Measurements from ENCODE around the gene XPNPEP1.
"Not testable (repeated sequence)": the region's sequence is repeated elsewhere in the genome, so short reads cannot be mapped to it uniquely, and the experiment has no call there.

Gene XPNPEP1

DNA sequence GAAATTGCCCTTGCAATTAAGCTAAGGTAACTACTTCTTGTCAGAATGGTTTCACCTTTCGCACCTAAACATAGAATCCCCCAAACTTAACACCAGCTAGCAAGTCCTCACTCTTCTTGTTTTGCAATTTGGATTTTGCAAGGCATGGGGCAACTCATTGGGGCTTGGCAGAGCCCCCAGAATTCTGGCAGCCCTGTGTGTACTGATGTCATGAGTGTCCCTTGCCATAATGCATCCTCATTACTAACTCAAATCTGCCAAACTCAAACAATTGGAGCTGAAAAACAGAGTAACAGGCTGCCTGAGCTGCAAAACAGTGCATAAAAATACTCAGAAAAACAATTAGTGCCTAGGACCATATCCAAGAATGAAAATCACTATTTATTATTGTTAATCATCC is 7.9 kb upstream of the XPNPEP1 start:
- no peak overlapping the region for H3K4me2 ChIP-seq (ENCODE audit: low read length)
- no peak overlapping the region for H3K9ac ChIP-seq (ENCODE audit: low read depth, low read length)
- peaks cover 14% of the 10 kb centered on the region for H3K4me1 ChIP-seq (ENCODE audit: control insufficient read depth, insufficient read depth, low read length)
- no peaks in the 10 kb centered on the region for H3K36me3 ChIP-seq (ENCODE audit: insufficient read depth, low read length)
- no peak overlapping the region for H3K4me3 ChIP-seq (ENCODE audit: low read length)
- H3K9me3 ChIP-seq (replicated peaks; ENCODE audit: low read length): no peaks in the 10 kb centered on the region
- H3K27me3 ChIP-seq (ENCODE audit: control insufficient read depth, insufficient read depth, low read length): no peaks in the 10 kb centered on the region

GRCh38 chr10:109929501-109930219 is 6.3 kb upstream of the XPNPEP1 start:
- Histone ChIP-seq H3K4me1 (ENCODE audit: control insufficient read depth, insufficient read depth, low read length) (peaks cover 6% of the 10 kb centered on the region), H3K4me3 (ENCODE audit: low read length) (no peak overlapping the region)

DNA sequence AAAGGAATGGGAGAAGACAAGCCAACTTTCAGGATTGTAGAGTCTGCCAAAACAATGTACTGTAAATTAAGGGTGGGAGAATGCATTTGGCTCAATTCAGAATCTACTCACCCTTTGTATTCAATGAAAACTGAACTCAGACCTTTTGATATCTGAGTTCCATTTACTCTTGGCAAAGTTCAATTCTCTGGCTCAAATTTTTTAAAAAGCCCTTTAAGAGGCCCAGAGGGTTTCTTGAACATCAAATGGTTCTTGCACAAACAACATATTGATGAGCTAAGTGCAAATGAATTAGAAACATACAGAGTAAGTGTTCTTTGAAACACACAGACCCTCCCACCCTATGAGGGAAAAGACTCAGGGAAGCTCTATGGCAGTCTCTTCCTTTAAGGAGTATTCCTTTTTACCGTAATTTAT is 5.2 kb upstream of the XPNPEP1 start:
- Histone ChIP-seq H3K4me1 (ENCODE audit: control insufficient read depth, insufficient read depth, low read length) (peaks cover 10% of the 10 kb centered on the region), H3K4me3 (ENCODE audit: low read length) (no peak overlapping the region)

More at GRCh38 chr10:109929501-109930219, 6.3 kb upstream of the XPNPEP1 start:
- no peak overlapping the region for H3K9ac ChIP-seq (ENCODE audit: low read depth, low read length)
- H3K4me2 ChIP-seq (ENCODE audit: low read length): no peak overlapping the region
- no peaks in the 10 kb centered on the region for H3K27me3 ChIP-seq (ENCODE audit: control insufficient read depth, insufficient read depth, low read length)
- H3K36me3 ChIP-seq (ENCODE audit: insufficient read depth, low read length): no peaks in the 10 kb centered on the region
- H3K9me3 ChIP-seq (replicated peaks; ENCODE audit: low read length): no peaks in the 10 kb centered on the region

DNA sequence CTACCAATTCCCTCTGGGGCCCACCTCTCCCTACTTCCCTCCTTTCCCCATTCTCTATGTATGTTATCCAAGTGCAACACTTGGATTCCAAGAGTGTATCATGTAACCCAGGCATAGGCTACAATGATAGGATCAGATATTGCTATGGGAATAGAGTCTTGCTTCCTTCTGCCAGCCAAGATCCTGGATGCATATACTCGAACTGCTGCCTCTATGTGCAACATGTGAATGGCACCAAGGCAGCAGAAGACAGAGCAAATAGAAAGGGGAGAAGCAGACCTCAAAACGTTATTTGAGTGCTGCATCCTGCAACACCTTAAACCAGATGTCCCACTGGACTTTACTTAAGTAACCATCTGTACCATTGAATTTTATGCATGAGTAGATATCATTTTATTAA is 3.5 kb upstream of the XPNPEP1 start:
- no peak overlapping the region for H3K4me3 ChIP-seq (ENCODE audit: low read length)
- H3K9ac ChIP-seq (ENCODE audit: low read depth, low read length): no peak overlapping the region
- no peaks in the 10 kb centered on the region for H3K36me3 ChIP-seq (ENCODE audit: insufficient read depth, low read length)
- H3K4me2 ChIP-seq (ENCODE audit: low read length): no peak overlapping the region
- H3K4me1 ChIP-seq (ENCODE audit: control insufficient read depth, insufficient read depth, low read length): peaks cover 13% of the 10 kb centered on the region
- H3K27me3 ChIP-seq (ENCODE audit: control insufficient read depth, insufficient read depth, low read length): no peaks in the 10 kb centered on the region
- H3K9me3 ChIP-seq (replicated peaks; ENCODE audit: low read length): no peaks in the 10 kb centered on the region

More for the DNA sequence above, 5.2 kb upstream of the XPNPEP1 start:
- Histone ChIP-seq H3K9ac (ENCODE audit: low read depth, low read length) (no peak overlapping the region), H3K4me2 (ENCODE audit: low read length) (no peak overlapping the region), H3K27me3 (ENCODE audit: control insufficient read depth, insufficient read depth, low read length) (no peaks in the 10 kb centered on the region), H3K36me3 (ENCODE audit: insufficient read depth, low read length) (no peaks in the 10 kb centered on the region), H3K9me3 (replicated peaks; ENCODE audit: low read length) (no peaks in the 10 kb centered on the region)

- no peaks in the 10 kb centered on the region for H3K9me3 ChIP-seq (replicated peaks; ENCODE audit: low read length)
- no peaks in the 10 kb centered on the region for H3K36me3 ChIP-seq (ENCODE audit: insufficient read depth, low read length)
- no peak overlapping the region for H3K9ac ChIP-seq (ENCODE audit: low read depth, low read length)
- H3K4me2 ChIP-seq (ENCODE audit: low read length): no peak overlapping the region
- H3K4me3 ChIP-seq (ENCODE audit: low read length): no peak overlapping the region
- H3K27me3 ChIP-seq (ENCODE audit: control insufficient read depth, insufficient read depth, low read length): no peaks in the 10 kb centered on the region
- peaks cover 16% of the 10 kb centered on the region for H3K4me1 ChIP-seq (ENCODE audit: control insufficient read depth, insufficient read depth, low read length)
Observed at GRCh38 chr10:109926061-109926745, 2.9 kb upstream of the XPNPEP1 start.

GRCh38 chr10:109924967-109925620 is 1.8 kb upstream of the XPNPEP1 start:
- no peak overlapping the region for H3K4me3 ChIP-seq (ENCODE audit: low read length)
- H3K36me3 ChIP-seq (ENCODE audit: insufficient read depth, low read length): no peaks in the 10 kb centered on the region
- peaks cover 16% of the 10 kb centered on the region for H3K4me1 ChIP-seq (ENCODE audit: control insufficient read depth, insufficient read depth, low read length)
- H3K9ac ChIP-seq (ENCODE audit: low read depth, low read length): no peak overlapping the region
- H3K27me3 ChIP-seq (ENCODE audit: control insufficient read depth, insufficient read depth, low read length): no peaks in the 10 kb centered on the region
- H3K4me2 ChIP-seq (ENCODE audit: low read length): no peak overlapping the region
- H3K9me3 ChIP-seq (replicated peaks; ENCODE audit: low read length): no peaks in the 10 kb centered on the region

GRCh38 chr10:109924087-109924486 is 776 bp upstream of the XPNPEP1 start:
- H3K4me2 ChIP-seq (ENCODE audit: low read length): peak overlapping the region; percentile 93
- H3K9ac ChIP-seq (ENCODE audit: low read depth, low read length): peak overlapping the region; percentile 99
- H3K36me3 ChIP-seq (ENCODE audit: insufficient read depth, low read length): no peaks in the 10 kb centered on the region
- H3K4me3 ChIP-seq (ENCODE audit: low read length): peak overlapping the region; percentile 97
- no peaks in the 10 kb centered on the region for H3K27me3 ChIP-seq (ENCODE audit: control insufficient read depth, insufficient read depth, low read length)
- peaks cover 16% of the 10 kb centered on the region for H3K4me1 ChIP-seq (ENCODE audit: control insufficient read depth, insufficient read depth, low read length)
- H3K9me3 ChIP-seq (replicated peaks; ENCODE audit: low read length): no peaks in the 10 kb centered on the region

DNA sequence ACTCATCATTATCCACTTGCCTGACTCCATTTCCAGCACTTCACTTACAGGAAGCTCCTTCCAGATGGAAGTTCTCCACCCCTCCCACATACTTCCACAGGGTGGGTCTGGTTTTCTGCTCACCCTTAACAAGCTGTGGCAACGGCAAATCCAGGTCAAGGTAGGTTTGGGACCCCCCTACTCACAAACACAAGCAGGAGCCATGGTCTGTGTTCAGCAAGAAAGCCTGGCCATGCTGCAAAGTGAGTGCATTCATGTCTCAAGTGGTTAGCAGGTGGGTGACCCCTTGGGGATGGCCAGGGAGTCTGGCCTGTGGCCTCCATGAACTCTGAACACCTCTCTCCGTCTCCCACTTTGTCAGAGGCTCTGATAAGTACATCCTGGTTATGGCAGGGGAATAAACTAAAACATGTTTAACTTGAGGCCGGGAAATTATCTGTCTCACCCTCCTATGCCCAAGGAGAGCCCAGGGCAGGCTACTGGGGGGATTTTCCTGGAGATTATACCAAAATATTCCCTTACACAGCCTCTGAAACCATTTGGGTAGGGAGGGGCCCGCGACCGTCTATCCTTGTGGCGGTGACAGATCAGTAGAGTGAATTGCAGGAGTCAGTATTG is 844 bp downstream of the XPNPEP1 start:
- Histone ChIP-seq H3K36me3 (ENCODE audit: insufficient read depth, low read length) (no peaks in the 10 kb centered on the region), H3K9ac (ENCODE audit: low read depth, low read length) (peak overlapping the region; percentile 99), H3K4me1 (ENCODE audit: control insufficient read depth, insufficient read depth, low read length) (peaks cover 16% of the 10 kb centered on the region)

GRCh38 chr10:109920016-109920415 is 3.3 kb downstream of the XPNPEP1 start:
- H3K36me3 ChIP-seq (ENCODE audit: insufficient read depth, low read length): no peaks in the 10 kb centered on the region
- H3K9me3 ChIP-seq (replicated peaks; ENCODE audit: low read length): no peaks in the 10 kb centered on the region
- H3K4me1 ChIP-seq (ENCODE audit: control insufficient read depth, insufficient read depth, low read length): peaks cover 23% of the 10 kb centered on the region
- no peaks in the 10 kb centered on the region for H3K27me3 ChIP-seq (ENCODE audit: control insufficient read depth, insufficient read depth, low read length)
- H3K4me3 ChIP-seq (ENCODE audit: low read length): no peak overlapping the region
- H3K4me2 ChIP-seq (ENCODE audit: low read length): no peak overlapping the region
- no peak overlapping the region for H3K9ac ChIP-seq (ENCODE audit: low read depth, low read length)

More for the DNA sequence above, 844 bp downstream of the XPNPEP1 start:
- Histone ChIP-seq H3K9me3 (replicated peaks; ENCODE audit: low read length) (no peaks in the 10 kb centered on the region), H3K27me3 (ENCODE audit: control insufficient read depth, insufficient read depth, low read length) (no peaks in the 10 kb centered on the region), H3K4me3 (ENCODE audit: low read length) (peak overlapping the region; percentile 97), H3K4me2 (ENCODE audit: low read length) (peak overlapping the region; percentile 93)

GRCh38 chr10:109919220-109919619 is 4.1 kb downstream of the XPNPEP1 start:
- Histone ChIP-seq H3K4me2 (ENCODE audit: low read length) (no peak overlapping the region), H3K4me3 (ENCODE audit: low read length) (no peak overlapping the region), H3K9ac (ENCODE audit: low read depth, low read length) (no peak overlapping the region), H3K4me1 (ENCODE audit: control insufficient read depth, insufficient read depth, low read length) (peaks cover 27% of the 10 kb centered on the region), H3K27me3 (ENCODE audit: control insufficient read depth, insufficient read depth, low read length) (no peaks in the 10 kb centered on the region), H3K9me3 (replicated peaks; ENCODE audit: low read length) (no peaks in the 10 kb centered on the region), H3K36me3 (ENCODE audit: insufficient read depth, low read length) (no peaks in the 10 kb centered on the region)

GRCh38 chr10:109918707-109919106 is 4.6 kb downstream of the XPNPEP1 start:
- H3K4me2 ChIP-seq (ENCODE audit: low read length); H3K4me3 ChIP-seq (ENCODE audit: low read length); H3K9me3 ChIP-seq (replicated peaks; ENCODE audit: low read length); H3K27me3 ChIP-seq (ENCODE audit: control insufficient read depth, insufficient read depth, low read length); H3K36me3 ChIP-seq (ENCODE audit: insufficient read depth, low read length); H3K9ac ChIP-seq (ENCODE audit: low read depth, low read length): not testable (repeated sequence)
- H3K4me1 ChIP-seq (ENCODE audit: control insufficient read depth, insufficient read depth, low read length): peaks cover 25% of the 10 kb centered on the region

All from skeletal muscle satellite cell (primary cell).